Breast epithelium (tissue), 4 donors: ENCODE results near the gene SLBP. TPM values are rescaled to one million over a fixed set of nuclear protein-coding genes. Genes with fewer than 3 reads are reported as not detected.

ENCODE experiments used
- DNase-seq, 2 donors: peaks; one replicate each; pipeline ENCODE4 v3.0.0-alpha.2; 2019; ENCODE audit warnings: low spot score in 2 of 2
- H3K27ac ChIP-seq, 2 donors: fragments of 200-600 bp; sonication (generic) in 1 of 2; one replicate each; pipeline ENCODE4 v1.5.1; 2016 to 2019; ENCODE audit warnings: mild to moderate bottlenecking in 1 of 2
- H3K27me3 ChIP-seq, 2 donors: fragments of 200-600 bp; sonication (generic) in 1 of 2; one replicate each; pipeline versions ENCODE4 v1.5.1 to v1.6.0; 2017 to 2019; ENCODE audit warnings: control low read depth in 1 of 2, mild to moderate bottlenecking in 1 of 2
- H3K36me3 ChIP-seq: fragments of 200-600 bp; one replicate; pipeline ENCODE4 v1.5.1; 2019
- H3K4me1 ChIP-seq, 2 donors: fragments of 200-600 bp; sonication (generic); one replicate each; pipeline ENCODE4 v1.5.1; 2016 to 2019; ENCODE audit warnings: control low read depth in 1 of 2
- H3K4me3 ChIP-seq, 3 donors: fragments of 200-600 bp; sonication (generic); 1 replicate in 2 of 3; 2 replicates in 1 of 3; pipeline ENCODE4 v1.5.1; 2016 to 2019; ENCODE audit warnings: mild to moderate bottlenecking in 3 of 3, moderate library complexity in 2 of 3
- H3K9me3 ChIP-seq, 2 donors: fragments of 200-600 bp; sonication (generic) in 1 of 2; one replicate each; pipeline ENCODE4 v1.5.1; 2016 to 2019; ENCODE audit warnings: control low read depth in 1 of 2
- POLR2A ChIP-seq: fragments of 450-650 bp; IDR thresholded peaks from one replicate; pipeline ENCODE4 v1.6.1; 2016; ENCODE audit warnings: antibody characterized with exemption, mild to moderate bottlenecking, moderate library complexity
- POLR2AphosphoS5 ChIP-seq, 3 donors: sonication (generic); formaldehyde crosslinking; IDR thresholded peaks; one replicate each; pipeline ENCODE4 v1.6.1; 2017; ENCODE audit warnings: antibody characterized with exemption in 3 of 3
- intact Hi-C: fragments of 100-400 bp; cut with DNase I; formaldehyde crosslinking; loops from one replicate; pipeline ENCODE4 v1.15.1; 2023; ENCODE audit warnings: low total_unique reads
- total RNA-seq, 3 donors: library from RNA; depleted of rRNA; stranded (reverse); fragments of >200 nt; gene quantifications; one replicate each; pipeline ENCODE4 v1.1.0, GENCODE V29; 2016
- TF ChIP-seq, protein P1 (sequence below), 3 donors: fragments of 450-650 bp; IDR thresholded peaks; one replicate each; pipeline ENCODE4 v1.5.1; 2016 to 2017; ENCODE audit warnings: antibody characterized with exemption in 3 of 3, mild to moderate bottlenecking in 3 of 3, moderate library complexity in 3 of 3

Gene SLBP
- total RNA-seq, 3 donors from 2014 or later, result 45.1 to 52.0 (median 45.6) TPM

DNA sequence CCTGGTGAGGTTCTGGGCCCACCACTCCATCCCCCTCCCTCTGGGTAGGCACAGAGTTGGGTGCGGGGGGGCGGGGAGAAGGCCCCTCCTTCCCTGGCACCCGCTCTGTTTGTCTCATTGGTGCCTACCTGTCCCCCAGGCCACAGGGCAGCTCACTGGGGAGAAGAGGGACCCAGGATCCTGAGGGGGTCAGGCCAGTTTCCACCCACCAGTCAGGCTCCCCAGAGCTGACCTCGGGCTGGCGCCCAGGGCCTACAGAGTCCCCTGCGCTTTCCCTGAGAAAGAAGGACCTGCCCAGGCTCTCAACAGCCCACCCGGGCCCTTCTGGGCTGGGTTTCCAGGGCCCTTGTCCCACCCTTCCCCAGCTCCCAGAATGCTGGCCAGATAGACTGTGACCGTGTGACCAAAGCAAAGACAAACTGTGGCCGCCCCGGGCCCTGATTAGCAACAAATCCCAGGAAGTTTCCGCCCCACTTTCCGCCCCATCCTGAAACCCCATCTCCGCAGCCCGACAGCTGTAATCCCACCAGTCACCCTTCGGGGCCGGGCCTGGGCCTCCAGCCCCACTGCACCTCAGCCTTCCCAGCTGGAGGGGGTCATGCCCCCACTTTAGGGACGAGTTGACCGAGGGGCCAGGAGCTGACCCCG lies 47.2 kb upstream of the SLBP start:
- intact Hi-C loops, result loop anchor here (10.0 kb wide), 1 partner anchor 146 kb away; no protein-coding TSS in a partner anchor
- peaks cover 0 to 6% of the 10 kb centered on the region in 2 donors for H3K4me1 ChIP-seq
- H3K27me3 ChIP-seq, result no peaks in the 10 kb centered on the region
- no peak overlapping the region for H3K27ac ChIP-seq
- no peak for DNase-seq
- H3K36me3 ChIP-seq, result no peaks in the 10 kb centered on the region
- H3K4me3 ChIP-seq, result no peak overlapping the region
- H3K9me3 ChIP-seq, result no peaks in the 10 kb centered on the region
- no peak for TF ChIP-seq POLR2AphosphoS5 (IDR thresholded peaks at IDR 0.05)
- TF ChIP-seq POLR2A, result no peak
- TF ChIP-seq, protein P1, sequence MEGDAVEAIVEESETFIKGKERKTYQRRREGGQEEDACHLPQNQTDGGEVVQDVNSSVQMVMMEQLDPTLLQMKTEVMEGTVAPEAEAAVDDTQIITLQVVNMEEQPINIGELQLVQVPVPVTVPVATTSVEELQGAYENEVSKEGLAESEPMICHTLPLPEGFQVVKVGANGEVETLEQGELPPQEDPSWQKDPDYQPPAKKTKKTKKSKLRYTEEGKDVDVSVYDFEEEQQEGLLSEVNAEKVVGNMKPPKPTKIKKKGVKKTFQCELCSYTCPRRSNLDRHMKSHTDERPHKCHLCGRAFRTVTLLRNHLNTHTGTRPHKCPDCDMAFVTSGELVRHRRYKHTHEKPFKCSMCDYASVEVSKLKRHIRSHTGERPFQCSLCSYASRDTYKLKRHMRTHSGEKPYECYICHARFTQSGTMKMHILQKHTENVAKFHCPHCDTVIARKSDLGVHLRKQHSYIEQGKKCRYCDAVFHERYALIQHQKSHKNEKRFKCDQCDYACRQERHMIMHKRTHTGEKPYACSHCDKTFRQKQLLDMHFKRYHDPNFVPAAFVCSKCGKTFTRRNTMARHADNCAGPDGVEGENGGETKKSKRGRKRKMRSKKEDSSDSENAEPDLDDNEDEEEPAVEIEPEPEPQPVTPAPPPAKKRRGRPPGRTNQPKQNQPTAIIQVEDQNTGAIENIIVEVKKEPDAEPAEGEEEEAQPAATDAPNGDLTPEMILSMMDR (IDR thresholded peaks at IDR 0.05), result no peak

DNA sequence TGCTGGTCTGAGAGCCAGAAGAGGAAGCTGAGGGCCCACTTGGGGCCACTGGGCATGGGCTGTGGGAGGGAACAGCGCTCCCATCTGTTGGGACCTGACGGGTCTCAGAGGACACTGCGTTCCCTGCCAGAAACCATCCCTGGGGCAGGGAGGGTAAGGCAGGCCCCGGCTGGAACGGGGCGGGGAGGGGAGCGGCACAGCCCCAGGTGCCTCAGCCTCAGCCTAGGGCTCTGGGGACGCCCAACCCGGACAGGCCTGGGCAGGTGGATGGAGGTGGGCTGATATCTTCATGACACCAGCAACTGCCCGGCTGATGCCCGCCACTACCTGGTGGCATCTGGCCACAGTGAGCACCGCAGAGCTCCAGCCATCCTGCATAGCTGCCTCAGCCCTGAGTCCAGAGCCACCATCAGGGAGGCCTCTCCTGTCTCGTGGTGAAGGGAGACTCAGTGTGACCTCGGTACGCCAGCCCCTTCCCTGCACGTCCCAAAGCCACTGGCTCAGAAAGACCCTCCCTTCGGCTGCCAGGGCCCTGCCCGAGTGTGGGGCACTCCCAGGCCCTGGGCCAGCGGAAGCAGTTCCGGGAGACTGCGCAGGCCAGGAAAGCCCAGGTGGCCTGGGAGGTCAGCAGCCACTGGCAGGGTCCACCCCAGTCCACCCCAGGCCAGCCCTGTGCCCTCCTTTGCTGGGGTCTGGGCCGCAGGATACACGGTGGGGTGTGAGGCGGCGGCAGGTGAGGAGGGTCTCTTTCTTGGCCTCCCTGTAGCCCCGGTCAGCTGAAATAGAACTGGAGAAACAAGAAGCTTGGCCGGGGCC lies 46.4 kb upstream of the SLBP start:
- Histone ChIP-seq H3K27me3 (no peaks in the 10 kb centered on the region), H3K36me3 (no peaks in the 10 kb centered on the region), H3K4me1 (peaks cover 0 to 2% of the 10 kb centered on the region in 2 donors), H3K9me3 (no peaks in the 10 kb centered on the region), H3K27ac (no peak overlapping the region), H3K4me3 (no peak overlapping the region)
- TF ChIP-seq POLR2AphosphoS5 (IDR thresholded peaks at IDR 0.05) (no peak), POLR2A (no peak)
- TF ChIP-seq, protein P1 (IDR thresholded peaks at IDR 0.05), result no peak
- no peak for DNase-seq
- intact Hi-C loops, result loop anchor here (10.0 kb wide), 1 partner anchor 146 kb away; no protein-coding TSS in a partner anchor

DNA sequence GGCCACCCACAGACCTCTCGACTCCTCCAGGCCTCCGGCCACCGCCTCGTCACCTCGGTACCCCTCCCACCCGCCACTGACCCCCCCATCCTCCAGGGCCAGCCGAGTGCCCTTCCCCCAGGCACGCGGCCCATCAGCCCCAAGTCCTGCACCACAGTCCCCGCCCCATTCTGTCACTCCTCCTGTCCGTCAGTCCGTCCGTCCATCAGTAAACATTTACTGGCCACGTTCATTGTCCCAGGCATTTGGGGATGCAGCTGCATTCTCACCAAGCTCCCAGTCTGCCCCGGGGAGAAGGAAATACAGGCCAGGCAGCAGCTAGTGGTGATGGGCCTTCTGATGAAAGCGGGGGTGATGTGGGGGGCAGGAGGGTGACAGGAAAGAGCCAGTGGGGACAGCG lies 45.7 kb upstream of the SLBP start:
- intact Hi-C loops, result loop anchor here (10.0 kb wide), 1 partner anchor 147 kb away; no protein-coding TSS in a partner anchor
- H3K27ac ChIP-seq, result no peak overlapping the region

DNA sequence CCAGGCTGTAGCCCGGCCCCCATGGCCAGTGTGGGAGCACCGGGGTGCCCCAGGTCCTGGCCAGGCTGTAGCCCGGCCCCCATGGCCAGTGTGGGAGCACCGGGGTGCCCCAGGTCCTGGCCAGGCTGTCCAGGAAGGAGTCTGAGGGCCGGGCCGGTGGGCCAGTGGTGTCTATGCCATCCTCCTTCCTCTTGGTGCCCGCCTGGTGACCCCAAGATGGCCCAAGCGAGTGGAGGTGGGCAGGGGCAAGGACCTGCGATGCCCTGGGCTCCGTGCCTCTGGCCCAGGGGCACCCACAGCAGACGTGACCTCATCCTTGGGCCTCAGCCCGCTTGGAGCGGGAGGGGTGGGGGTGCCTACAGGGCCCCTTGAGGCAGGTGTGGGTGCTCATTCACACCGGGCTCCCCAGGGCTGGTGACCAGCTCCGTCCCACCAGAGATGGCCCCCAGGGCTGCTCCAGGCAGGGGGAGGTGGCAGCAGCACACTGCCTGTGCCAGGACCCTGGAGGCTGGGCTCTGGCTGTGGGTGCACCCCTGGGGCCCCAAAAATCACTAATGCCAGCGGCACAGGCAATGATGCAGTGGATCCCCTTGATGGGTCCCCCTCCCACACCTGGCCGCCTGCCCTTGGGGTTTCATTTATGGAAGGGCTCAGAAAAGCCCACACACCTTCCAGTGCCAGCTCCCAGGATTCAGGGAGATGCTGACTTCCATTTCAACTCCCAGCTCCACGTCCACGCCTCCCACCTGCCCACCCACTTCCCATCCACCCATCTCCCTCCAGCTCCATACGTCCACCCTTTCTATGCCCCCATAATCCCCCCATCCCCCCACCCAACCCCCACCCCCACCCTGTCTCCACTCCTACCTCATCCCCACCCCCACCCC lies 45.0 kb upstream of the SLBP start:
- intact Hi-C loops, result loop anchor here (10.0 kb wide), 1 partner anchor 148 kb away; no protein-coding TSS in a partner anchor
- Histone ChIP-seq H3K4me3 (no peak overlapping the region), H3K27me3 (no peaks in the 10 kb centered on the region), H3K9me3 (no peaks in the 10 kb centered on the region), H3K4me1 (no peaks in the 10 kb centered on the region), H3K36me3 (no peaks in the 10 kb centered on the region), H3K27ac (no peak overlapping the region)
- DNase-seq, result no peak
- no peak for TF ChIP-seq POLR2AphosphoS5 (IDR thresholded peaks at IDR 0.05)
- TF ChIP-seq POLR2A, result no peak
- TF ChIP-seq, protein P1 (IDR thresholded peaks at IDR 0.05), result no peak

More for the DNA sequence above, 45.7 kb upstream of the SLBP start:
- Histone ChIP-seq H3K4me3 (no peak overlapping the region), H3K36me3 (no peaks in the 10 kb centered on the region), H3K9me3 (no peaks in the 10 kb centered on the region), H3K27me3 (no peaks in the 10 kb centered on the region), H3K4me1 (no peaks in the 10 kb centered on the region)
- DNase-seq, result no peak
- TF ChIP-seq POLR2A, result no peak
- TF ChIP-seq, protein P1 (IDR thresholded peaks at IDR 0.05), result no peak
- TF ChIP-seq POLR2AphosphoS5 (IDR thresholded peaks at IDR 0.05), result no peak
